ENCODE data around the gene INTS6L.

Gene INTS6L

DNA sequence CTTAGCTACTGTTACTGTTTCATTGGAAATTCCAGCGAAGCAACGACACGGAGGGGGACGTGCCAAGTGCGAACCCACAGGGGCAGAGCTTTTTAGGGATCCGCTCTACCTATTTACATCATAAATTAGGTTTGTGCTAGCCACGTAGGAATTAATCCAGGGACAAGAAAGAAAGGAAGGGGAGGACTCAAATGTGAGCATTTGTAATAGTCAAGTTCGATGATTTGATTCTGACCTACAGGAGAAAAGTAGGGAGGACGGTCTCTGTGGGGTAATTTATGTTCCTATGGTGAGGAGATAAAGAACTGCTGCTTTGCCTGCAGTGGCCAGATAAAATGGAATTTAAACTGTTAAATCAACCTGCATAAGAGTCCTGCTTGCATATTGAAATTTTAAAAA lies 1.7 kb downstream of the INTS6L start:
- H3K4me3 ChIP-seq (replicated peaks; ENCODE audit: low read depth, low read length) = peak overlapping the region; percentile 48
- TF ChIP-seq, protein P1, sequence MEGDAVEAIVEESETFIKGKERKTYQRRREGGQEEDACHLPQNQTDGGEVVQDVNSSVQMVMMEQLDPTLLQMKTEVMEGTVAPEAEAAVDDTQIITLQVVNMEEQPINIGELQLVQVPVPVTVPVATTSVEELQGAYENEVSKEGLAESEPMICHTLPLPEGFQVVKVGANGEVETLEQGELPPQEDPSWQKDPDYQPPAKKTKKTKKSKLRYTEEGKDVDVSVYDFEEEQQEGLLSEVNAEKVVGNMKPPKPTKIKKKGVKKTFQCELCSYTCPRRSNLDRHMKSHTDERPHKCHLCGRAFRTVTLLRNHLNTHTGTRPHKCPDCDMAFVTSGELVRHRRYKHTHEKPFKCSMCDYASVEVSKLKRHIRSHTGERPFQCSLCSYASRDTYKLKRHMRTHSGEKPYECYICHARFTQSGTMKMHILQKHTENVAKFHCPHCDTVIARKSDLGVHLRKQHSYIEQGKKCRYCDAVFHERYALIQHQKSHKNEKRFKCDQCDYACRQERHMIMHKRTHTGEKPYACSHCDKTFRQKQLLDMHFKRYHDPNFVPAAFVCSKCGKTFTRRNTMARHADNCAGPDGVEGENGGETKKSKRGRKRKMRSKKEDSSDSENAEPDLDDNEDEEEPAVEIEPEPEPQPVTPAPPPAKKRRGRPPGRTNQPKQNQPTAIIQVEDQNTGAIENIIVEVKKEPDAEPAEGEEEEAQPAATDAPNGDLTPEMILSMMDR (IDR thresholded peaks at IDR 0.05; ENCODE audit: low read depth, low read length, missing control alignments) = no peak
- no peak for DNase-seq (ENCODE audit: extremely low read depth, low read depth)

DNA sequence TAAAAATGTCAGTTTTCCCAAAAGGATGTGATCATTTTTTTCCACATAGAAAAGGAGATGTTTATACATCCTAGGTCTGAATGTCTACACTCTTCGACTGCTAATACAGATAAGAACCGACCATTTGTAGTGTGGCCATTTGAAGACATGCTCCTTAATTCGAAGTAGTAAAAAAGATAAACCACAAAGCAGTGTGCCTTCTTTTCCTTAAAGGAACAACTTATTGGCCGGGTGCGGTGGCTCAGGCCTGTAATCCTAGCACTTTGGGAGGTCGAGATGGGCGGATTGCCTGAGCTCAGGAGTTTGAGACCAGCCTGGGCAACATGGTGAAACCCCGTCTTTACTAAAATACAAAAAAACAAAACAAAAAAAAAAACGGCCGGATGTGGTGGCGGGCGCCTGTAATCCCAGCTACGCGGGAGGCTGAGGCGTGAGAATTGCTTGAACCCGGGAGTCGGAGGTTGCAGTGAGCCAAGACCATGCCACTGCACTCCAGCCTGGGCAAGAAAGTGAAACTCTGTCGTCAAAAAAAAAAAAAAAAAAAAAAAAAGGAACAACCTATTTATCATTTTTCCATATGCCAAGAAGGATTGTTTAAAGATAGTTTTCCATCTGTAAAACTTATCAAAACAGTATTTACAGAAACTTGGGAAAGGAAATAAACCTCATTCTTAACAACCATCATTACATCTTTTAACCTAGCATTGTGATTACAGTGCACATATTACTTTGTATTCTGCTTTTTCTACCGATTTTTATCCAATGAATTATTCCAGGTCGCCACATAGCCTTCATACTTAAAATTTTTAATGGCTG lies 2.6 kb downstream of the INTS6L start:
- DNase-seq (ENCODE audit: extremely low read depth, low read depth) = no peak
- TF ChIP-seq, protein P1 (IDR thresholded peaks at IDR 0.05; ENCODE audit: low read depth, low read length, missing control alignments) = no peak
- H3K4me3 ChIP-seq (replicated peaks; ENCODE audit: low read depth, low read length) = no peak overlapping the region

DNA sequence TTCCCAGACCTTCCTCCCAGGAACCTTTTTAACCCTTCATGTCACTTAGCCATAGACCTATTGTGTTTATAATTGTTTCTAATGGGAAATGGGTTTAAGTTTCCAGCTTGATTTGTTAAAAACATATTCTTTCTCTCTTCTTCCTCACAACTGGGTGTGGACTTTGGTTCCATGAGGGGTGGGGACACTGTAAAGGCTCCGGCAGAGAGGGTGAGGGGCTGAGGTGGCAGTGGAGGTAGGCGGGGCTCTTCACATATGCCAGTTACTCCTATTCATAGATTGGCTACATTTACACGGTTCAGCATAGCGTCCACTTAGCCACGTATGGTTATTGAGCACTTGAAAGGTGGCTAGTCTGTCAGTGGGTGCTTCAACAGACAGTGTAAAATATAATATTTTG lies 7.8 kb downstream of the INTS6L start:
- H3K4me3 ChIP-seq (replicated peaks; ENCODE audit: low read depth, low read length) = no peak overlapping the region
- TF ChIP-seq, protein P1 (IDR thresholded peaks at IDR 0.05; ENCODE audit: low read depth, low read length, missing control alignments) = no peak
- DNase-seq (ENCODE audit: extremely low read depth, low read depth) = no peak

DNA sequence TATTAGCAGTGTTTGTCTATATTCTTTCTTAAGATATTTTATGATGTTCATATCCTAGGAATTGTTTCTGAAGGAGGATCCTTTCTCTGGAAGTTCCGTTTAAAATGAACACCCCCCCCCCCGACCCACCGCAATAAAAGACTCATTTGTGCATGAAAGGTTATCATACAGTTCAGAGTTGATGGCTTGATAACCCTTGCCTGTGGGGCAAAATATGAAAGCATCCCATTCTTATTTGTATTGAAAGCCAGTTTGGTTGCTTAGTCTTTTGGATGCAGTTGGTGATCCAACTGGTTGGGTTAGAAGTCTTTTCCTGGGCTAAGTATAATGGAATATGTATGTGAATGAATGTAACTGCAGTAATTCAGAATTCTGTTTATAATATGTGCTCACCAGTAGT lies 8.3 kb downstream of the INTS6L start:
- TF ChIP-seq, protein P1 (IDR thresholded peaks at IDR 0.05; ENCODE audit: low read depth, low read length, missing control alignments) = no peak
- no peak overlapping the region for H3K4me3 ChIP-seq (replicated peaks; ENCODE audit: low read depth, low read length)
- no peak for DNase-seq (ENCODE audit: extremely low read depth, low read depth)

DNA sequence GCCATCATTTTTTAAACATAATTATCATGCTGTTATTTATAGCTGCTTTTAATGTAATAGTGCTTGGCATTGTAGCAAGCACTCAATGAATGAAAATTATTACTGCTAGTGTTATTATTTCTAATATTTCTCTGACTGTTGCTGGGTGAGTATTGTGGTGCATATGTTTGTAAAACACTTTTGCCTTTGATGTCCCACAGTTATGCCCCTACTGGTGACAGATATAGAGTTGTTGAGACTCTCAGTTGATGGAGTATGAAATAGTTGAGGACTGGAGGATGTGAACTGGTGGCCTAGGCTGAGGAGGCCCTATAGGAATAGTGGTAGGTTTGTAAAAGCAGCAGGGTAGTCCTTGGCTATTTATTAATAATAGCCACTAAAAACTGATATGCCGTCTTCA lies 9.6 kb downstream of the INTS6L start:
- H3K4me3 ChIP-seq (replicated peaks; ENCODE audit: low read depth, low read length) = no peak overlapping the region
- TF ChIP-seq, protein P1 (IDR thresholded peaks at IDR 0.05; ENCODE audit: low read depth, low read length, missing control alignments) = no peak
- DNase-seq (ENCODE audit: extremely low read depth, low read depth) = no peak

DNA sequence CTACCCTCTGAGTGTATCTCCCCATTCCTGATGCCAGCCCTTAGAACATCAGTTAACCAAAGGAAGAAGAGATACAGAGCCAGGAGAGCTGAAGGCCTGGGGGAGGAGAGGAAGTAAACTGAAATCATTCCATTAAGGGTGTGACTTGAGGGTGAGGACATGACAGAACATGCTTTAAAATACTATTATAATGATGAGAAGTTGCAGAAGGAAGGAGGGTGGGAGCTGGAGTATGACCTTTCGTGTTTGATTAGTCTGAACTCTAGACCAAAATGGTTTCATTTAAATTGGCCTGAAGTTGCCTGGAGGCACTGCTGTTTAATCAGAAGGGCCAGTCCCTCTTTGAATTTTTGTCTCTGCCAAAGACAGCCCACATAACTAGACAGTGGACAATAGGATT lies 11.4 kb downstream of the INTS6L start:
- DNase-seq (ENCODE audit: extremely low read depth, low read depth) = no peak
- TF ChIP-seq, protein P1 (IDR thresholded peaks at IDR 0.05; ENCODE audit: low read depth, low read length, missing control alignments) = no peak
- H3K4me3 ChIP-seq (replicated peaks; ENCODE audit: low read depth, low read length) = no peak overlapping the region

Data from HFF-Myc (cell line).